ENCODE results near the gene MPP2.
"Not testable (repeated sequence)": the region's sequence is repeated elsewhere in the genome, so short reads cannot be mapped to it uniquely, and the experiment has no call there.

The MPP2 gene

DNA sequence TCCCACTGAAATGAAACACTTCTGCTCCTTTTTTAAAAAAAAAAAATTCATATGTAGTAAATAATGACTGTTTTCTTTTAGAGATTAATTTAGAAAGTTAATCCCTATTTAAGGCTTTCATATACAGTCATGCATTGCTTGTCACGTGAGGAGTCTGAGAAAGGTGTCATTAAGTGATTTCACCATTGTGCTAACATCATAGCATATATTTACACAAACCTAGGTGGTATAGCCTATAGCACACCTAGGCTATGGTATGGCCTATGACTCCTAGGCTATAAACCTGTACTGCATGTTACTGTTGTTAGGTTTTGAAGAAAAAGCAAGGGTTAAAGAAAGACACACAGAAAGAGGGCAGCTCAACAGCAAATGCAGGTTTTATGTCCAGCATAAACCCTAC lies 21.3 kb upstream of the MPP2 start:
- DNase-seq: no peak

DNA sequence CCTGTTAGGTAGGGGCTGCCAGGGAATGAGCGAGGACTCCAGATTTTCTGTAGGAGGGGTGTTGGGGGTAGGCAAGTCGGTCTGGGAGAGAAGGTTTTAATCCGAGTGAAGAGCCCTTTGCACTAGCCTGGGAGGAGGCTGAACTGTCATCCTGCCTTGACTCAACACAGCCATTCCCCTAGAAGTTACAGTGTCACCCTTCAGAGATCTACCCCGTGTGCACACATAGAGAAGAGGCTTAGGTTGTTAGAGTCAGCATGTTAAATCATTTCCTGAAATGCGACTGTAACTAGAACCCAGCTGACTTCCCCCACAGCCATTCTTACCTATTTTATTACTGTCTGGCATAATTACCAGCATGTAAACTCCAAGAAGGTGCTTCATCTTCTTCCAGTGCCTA lies 20.6 kb upstream of the MPP2 start:
- not testable (repeated sequence) for DNase-seq

DNA sequence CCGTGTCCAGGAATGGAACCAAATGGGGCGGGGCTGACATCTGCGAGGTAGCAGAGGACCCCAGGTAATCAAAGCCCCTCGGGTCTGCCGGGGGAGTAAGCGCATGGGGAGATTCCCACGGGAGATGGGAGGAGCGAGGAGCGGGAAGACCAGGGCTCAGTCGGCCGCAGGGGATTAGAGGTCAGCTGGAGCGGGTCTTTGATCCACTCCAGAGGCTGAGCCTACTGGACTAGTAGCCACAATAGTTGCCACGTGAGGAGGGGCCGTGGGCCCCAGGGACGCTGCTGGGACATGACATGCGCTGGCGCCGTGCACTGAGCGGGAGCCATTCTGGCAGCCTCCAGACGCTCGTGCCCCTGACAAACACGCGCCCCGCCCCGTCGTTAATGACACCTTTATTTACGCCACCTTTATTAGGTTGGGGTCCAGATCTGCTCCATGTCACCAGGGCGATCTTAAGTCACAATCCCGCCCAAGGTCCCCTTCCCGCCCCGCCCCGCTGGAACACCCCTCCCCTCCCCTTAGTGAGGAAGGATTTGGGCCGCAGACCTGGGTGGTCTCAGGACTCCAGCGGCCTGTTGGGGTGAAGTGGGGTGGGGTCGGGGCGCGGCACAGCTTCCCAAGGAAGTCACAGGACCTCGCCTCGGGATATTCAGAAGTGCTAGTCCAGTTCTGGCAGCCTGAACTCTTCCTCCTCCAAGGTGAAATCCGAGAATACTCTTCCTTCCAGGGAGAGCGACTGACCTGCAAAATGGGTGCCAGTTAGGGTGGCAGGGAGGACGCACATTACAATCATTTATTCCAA lies 19.9 kb upstream of the MPP2 start:
- no peak for DNase-seq

DNA sequence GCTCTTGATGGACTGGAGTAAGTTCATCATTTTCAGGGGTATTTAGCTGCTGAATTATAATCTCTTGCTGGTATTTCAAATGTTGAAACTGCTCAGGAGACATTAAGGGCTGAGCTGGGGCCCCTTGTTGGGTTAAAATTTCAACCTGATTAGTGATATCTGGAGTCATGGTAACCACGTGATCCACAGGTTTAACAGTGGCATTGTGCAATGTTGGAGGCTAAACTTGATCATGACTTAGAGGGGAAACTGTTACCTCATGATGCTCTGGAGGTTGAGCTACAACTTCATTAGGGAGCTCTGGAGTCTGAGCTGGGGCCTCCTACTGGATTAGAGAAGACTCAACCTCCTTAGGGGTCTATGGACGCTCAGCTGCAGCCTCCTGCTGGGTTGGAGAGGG lies 17.2 kb upstream of the MPP2 start:
- DNase-seq: no peak

DNA sequence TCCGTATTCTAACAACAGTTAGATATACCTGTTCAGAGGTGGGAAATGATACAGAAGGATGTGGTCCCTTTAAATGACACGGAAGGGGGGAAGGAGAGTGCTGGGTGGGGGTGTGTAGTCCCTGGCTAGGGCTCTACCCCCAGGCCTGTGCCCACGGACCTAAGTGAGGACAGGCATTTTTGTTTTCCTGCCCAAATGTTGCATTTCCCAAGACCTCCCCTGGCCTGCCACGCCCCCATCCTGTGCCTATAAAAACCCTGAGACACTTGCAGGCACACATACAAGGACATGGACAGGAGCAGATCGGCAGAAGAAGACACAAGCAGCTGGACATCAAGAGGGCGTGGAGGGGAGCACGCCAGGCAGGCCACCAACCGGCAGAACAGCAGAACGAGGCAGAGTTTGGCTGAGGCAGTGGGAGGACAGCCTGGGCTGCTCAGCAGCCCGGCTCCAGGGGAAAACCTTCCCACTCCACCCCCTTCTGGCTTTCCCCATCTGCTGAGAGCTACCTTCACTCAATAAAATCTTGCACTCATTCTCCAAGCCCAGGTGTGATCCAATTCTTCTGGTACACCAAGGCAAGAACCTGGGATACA lies 13.3 kb upstream of the MPP2 start:
- DNase-seq: no peak

DNA sequence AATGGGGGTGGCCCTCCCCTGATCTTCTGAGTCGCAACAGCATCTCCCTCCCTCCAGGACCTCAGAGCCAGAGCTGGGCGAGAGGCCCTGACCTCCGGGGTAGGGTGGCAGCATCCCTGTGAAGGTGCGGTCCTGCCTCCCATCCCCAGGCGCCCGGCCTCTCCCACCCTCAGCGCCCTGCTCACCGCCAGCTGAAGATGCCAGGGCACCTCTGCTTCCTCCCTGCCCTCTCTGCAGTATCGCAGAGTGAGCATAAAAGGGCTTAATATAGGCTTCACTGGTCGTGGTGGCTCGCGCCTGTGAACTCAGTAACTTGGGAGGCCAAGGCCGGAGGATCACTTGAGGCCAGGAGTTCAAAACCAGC lies 10.7 kb upstream of the MPP2 start:
- no peak for DNase-seq

GRCh38 chr17:43917348-43918025 lies 10.2 kb upstream of the MPP2 start:
- DNase-seq: no peak

DNA sequence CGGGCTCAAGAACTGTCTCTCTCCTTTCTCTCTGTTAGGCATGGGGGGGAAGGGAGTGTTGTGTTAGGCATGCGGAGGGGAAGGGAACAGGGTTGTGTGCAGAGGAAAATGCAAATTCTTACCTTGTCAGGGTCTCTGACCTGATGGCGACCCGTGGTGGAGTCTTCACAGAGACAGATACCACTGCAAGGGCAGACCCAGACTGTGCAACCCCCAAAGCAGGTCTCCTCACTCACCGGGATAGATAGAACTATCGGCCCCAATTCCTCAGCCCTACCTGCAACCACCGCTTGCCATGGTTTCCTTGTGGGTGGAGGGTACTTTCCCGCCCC lies 9.6 kb upstream of the MPP2 start:
- no peak for DNase-seq

DNA sequence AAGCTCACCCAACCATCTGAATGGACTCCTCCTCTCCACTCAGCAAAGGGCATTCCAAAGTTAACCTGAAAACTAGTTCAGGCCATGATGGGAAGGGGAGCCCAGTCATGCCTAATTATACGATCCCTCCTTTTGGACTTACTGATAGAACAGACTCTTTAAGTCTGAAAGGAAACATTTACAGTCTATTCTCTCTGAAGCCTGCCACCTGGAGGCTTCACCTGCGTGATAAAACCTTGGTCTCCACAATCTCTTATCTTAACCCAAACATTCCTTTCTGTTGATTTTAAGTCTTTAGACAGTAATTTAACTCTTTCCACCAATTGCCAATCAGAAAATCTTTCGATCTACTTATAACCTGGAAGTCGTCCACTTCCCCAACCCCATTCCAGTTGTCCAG lies 9.0 kb upstream of the MPP2 start:
- no peak for DNase-seq

DNA sequence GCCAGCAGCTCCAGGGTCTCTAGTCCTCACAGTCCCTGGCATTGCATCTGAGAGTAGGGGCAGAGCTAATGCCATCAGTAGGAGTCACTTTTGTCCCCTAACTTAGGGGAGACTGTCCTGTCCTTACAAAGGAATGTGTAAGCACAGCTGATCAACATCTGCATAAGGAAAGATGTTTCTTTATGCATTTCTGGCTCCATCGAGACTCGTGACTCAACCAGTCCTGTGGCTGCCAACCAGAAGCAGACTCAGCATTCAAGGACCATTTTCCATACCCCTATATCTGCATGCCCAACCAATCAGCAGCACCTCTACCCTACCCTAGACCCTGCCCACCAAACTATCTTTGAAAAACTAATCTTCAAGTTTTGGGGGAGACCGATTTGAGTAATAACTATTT lies 8.2 kb upstream of the MPP2 start:
- no peak for DNase-seq

GRCh38 chr17:43914451-43914850 lies 7.1 kb upstream of the MPP2 start:
- no peak for DNase-seq

- DNase-seq: no peak
Observed at GRCh38 chr17:43913584-43913983, 6.2 kb upstream of the MPP2 start.

- DNase-seq: no peak
Observed at GRCh38 chr17:43912635-43913304, 5.4 kb upstream of the MPP2 start.

- no peak for DNase-seq
Observed at GRCh38 chr17:43911904-43912303, 4.6 kb upstream of the MPP2 start.

- no peak for DNase-seq
Observed at GRCh38 chr17:43909537-43910231, 2.3 kb upstream of the MPP2 start.

DNA sequence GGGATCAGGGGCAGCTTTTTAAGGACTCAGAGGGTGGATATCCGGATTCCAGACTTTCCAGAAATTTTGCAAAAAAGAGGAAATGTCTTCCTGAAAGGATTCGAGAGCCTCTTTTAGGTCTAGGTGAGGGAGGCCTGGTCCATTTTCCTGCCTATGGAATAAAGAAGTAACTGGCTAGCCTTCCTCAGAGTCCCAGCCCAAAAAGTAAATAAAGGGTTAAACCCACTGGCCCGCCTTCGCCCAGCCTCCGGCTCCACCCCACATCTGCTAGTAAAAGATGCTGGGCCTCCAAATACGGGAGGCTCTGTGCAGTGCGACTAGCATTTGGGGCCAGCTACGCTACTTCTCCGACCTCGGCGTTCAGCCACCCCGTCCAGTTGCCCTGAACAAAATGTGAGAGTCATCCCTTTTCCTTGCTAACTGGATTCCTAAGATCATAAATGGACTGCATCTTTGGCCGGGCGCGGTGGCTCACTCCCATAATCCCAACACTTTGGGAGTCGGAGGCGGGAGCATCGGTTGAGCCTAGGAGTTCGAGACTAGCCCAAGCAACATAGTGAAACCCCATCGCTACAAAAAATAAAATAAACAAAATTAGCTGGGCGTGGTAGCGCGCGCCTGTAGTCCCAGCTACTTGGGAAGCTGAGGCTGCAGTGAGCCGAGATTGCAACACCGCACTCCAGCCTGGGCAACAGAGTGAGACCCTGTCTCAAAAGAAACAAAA lies 824 bp upstream of the MPP2 start:
- peak; percentile 34 for DNase-seq

DNA sequence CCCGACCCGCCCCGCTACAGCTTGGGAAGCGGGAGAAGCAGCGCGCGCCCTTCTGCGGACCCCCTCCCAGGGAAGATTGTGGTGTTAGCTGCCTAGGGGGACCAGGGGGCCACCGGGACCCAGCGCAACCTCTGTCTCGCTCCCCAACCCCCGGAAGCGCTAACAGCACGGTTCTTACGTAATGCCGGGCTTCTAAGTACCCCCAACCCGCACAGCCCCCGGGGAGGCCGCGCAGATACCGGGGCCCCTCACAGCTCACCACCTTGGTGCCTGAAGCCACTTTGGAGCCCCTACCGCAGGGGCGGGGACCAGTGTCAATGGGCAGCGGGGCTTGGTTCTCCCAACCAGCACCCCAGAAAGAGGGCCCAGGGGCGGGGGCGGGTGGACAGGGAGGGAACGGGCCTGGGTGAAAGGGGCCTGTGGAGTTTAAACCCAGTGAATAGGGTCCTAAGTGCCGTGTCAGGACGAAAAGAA lies 348 bp downstream of the MPP2 start:
- DNase-seq: no peak

- peak; percentile 34 for DNase-seq
Observed at GRCh38 chr17:43905985-43906852, 1.1 kb downstream of the MPP2 start.

- DNase-seq: no peak
Observed at GRCh38 chr17:43905400-43905984, 1.8 kb downstream of the MPP2 start.

DNA sequence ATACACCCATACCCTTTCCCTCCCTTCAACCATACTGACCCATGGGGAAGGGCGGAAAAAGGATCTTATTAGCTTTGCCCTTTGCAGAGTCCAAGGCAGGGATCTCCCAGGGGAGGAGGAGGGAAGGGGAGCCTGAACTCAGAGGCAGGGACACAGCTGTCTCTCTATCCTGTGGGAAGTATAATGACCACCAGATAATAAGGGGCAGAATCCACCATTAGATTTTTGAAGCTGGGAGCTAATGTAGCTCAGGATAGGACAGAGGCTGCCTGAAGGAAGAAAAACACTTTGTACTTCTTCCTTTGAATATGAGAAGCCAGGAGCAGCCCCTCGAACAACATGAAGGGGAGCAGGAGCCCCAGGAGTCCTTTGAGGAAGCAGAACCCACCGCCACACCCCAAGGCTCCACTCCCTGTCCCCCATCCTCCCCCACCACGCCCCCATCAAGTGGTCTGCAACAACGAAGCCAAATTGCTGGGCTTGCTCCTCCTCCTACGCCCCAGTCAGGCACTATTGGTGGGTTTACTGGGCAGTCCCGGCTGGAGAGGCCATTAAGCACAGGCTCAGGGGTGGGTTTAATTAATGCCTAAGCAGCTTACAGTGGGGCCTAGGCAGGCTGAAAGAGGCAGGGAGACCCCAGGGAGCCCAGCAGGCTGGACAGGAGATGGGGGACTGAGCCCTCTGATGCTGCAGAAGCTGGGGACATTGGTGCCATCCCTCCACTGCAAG lies 5.3 kb downstream of the MPP2 start:
- no peak for DNase-seq
